Loucy (cell line): Measurements from ENCODE around the gene RAPGEF1.

ENCODE experiments used
- EZH2phosphoT487 ChIP-seq: fragments of 200-600 bp; IDR thresholded peaks from 2 replicates; pipeline ENCODE4 v1.6.1; 2018; ENCODE audit warnings: antibody characterized with exemption, mild to moderate bottlenecking, moderate library complexity, borderline replicate concordance
- TF ChIP-seq, protein P1 (sequence below): fragments of 200-600 bp; sonication (generic); conservative IDR thresholded peaks from 2 replicates; pipeline ENCODE4 v1.5.1; 2014; ENCODE audit warnings: mild to moderate bottlenecking, antibody characterized with exemption, low read length

DNA sequence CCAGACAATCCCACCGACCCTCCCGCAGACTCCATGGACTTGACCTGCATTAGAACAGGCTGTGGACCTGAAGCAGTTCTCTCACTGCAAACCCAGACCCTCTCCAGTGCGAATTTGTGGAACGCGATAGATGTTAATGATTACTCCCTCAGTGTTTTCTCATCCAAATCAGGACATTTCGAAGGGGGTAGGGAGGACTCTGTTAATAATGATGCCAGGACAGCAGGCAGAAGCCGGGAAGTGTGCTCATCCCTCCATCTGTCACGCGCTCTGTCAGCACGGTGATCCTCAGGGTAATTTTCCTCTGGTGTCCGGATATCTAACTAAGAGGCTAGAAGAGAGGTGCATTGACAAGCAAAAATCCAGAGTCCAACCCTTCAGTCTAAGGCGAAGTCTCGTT is 18.8 kb downstream of the RAPGEF1 start:
- TF ChIP-seq, protein P1, sequence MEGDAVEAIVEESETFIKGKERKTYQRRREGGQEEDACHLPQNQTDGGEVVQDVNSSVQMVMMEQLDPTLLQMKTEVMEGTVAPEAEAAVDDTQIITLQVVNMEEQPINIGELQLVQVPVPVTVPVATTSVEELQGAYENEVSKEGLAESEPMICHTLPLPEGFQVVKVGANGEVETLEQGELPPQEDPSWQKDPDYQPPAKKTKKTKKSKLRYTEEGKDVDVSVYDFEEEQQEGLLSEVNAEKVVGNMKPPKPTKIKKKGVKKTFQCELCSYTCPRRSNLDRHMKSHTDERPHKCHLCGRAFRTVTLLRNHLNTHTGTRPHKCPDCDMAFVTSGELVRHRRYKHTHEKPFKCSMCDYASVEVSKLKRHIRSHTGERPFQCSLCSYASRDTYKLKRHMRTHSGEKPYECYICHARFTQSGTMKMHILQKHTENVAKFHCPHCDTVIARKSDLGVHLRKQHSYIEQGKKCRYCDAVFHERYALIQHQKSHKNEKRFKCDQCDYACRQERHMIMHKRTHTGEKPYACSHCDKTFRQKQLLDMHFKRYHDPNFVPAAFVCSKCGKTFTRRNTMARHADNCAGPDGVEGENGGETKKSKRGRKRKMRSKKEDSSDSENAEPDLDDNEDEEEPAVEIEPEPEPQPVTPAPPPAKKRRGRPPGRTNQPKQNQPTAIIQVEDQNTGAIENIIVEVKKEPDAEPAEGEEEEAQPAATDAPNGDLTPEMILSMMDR, result no peak
- TF ChIP-seq EZH2phosphoT487, result no peak
